Lower lobe of right lung (tissue), 2 donors: Measurements from ENCODE around the gene NAA30. TPM values are rescaled to one million over a fixed set of nuclear protein-coding genes. Genes with fewer than 3 reads are reported as not detected.
A peak's percentile ranks its signal among the peaks of the same experiment; 100 is the strongest.

ENCODE experiments used
- ATAC-seq, 2 donors: fragments of 200-7000 bp; cut with Tn5 transposase; one replicate each; pipeline ENCODE4 v1.9.1; 2020 to 2022; ENCODE audit warnings: mild to moderate bottlenecking in 2 of 2, moderate library complexity in 2 of 2
- DNase-seq: peaks from one replicate; pipeline ENCODE4 v3.0.0-alpha.2; 2020
- H3K27ac ChIP-seq: fragments of 200-600 bp; one replicate; pipeline ENCODE4 v1.8.0; 2022
- H3K27me3 ChIP-seq: fragments of 200-600 bp; one replicate; pipeline ENCODE4 v1.8.0; 2022; ENCODE audit warnings: low read depth
- H3K36me3 ChIP-seq: fragments of 200-600 bp; one replicate; pipeline ENCODE4 v1.8.0; 2022; ENCODE audit warnings: mild to moderate bottlenecking
- H3K4me1 ChIP-seq: fragments of 200-600 bp; one replicate; pipeline ENCODE4 v1.8.0; 2022
- H3K4me3 ChIP-seq: fragments of 200-600 bp; one replicate; pipeline ENCODE4 v1.8.0; 2022; ENCODE audit warnings: mild to moderate bottlenecking
- H3K9me3 ChIP-seq: fragments of 200-600 bp; one replicate; pipeline ENCODE4 v1.8.0; 2022
- intact Hi-C: fragments of 100-400 bp; cut with DNase I; formaldehyde crosslinking; loops from one replicate; pipeline ENCODE4 v1.11.0; 2022
- total RNA-seq: library from RNA; stranded (reverse); fragmentation: NEBNext Ultra II Directional; extraction: Animal tissue kit (Norgen Biotek cat#: 25700); gene quantifications from one replicate; pipeline ENCODE4 v1.2.1, GENCODE V29; 2021
- TF ChIP-seq, protein P1 (sequence below): fragments of 200-600 bp; IDR thresholded peaks from one replicate; pipeline ENCODE4 v1.8.0; 2022; ENCODE audit warnings: antibody characterized with exemption, mild to moderate bottlenecking
- donor health status: DM: no; HTN: yes; CAD: no; lungs with severe emphysema.

The NAA30 gene
- total RNA-seq, 1 donor from 2014 or later: 15.5 TPM

DNA sequence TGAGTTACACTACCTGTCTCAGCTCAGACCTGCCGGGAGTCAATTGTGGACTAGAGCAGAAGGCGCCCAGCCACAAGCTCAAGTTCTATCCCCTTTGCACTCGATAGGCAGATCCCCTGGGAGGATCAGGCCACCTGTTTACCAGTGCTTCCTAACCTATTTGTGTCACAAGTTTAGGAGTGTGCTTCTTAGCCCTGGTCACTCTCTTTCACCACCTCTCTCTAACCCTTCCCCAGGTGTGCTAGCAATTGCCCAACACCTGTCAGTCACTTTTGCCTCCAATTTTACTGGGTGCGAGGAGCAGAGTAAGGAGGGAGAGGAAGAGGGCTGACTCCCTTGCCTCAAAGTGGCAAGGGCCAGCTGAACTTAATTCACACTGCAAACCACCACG is 745 bp upstream of the NAA30 start:
- intact Hi-C loops: no loop called here
- DNase-seq (no peak), ATAC-seq (peak in 1 of 2 donors; percentile 6)
- no peaks in the 10 kb centered on the region for H3K27me3 ChIP-seq
- peak overlapping the region; percentile 90 for H3K4me3 ChIP-seq
- TF ChIP-seq, protein P1, sequence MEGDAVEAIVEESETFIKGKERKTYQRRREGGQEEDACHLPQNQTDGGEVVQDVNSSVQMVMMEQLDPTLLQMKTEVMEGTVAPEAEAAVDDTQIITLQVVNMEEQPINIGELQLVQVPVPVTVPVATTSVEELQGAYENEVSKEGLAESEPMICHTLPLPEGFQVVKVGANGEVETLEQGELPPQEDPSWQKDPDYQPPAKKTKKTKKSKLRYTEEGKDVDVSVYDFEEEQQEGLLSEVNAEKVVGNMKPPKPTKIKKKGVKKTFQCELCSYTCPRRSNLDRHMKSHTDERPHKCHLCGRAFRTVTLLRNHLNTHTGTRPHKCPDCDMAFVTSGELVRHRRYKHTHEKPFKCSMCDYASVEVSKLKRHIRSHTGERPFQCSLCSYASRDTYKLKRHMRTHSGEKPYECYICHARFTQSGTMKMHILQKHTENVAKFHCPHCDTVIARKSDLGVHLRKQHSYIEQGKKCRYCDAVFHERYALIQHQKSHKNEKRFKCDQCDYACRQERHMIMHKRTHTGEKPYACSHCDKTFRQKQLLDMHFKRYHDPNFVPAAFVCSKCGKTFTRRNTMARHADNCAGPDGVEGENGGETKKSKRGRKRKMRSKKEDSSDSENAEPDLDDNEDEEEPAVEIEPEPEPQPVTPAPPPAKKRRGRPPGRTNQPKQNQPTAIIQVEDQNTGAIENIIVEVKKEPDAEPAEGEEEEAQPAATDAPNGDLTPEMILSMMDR: no peak
- H3K9me3 ChIP-seq: no peaks in the 10 kb centered on the region
- no peaks in the 10 kb centered on the region for H3K36me3 ChIP-seq
- peaks cover 35% of the 10 kb centered on the region for H3K4me1 ChIP-seq
- H3K27ac ChIP-seq: peak overlapping the region; percentile 83

DNA sequence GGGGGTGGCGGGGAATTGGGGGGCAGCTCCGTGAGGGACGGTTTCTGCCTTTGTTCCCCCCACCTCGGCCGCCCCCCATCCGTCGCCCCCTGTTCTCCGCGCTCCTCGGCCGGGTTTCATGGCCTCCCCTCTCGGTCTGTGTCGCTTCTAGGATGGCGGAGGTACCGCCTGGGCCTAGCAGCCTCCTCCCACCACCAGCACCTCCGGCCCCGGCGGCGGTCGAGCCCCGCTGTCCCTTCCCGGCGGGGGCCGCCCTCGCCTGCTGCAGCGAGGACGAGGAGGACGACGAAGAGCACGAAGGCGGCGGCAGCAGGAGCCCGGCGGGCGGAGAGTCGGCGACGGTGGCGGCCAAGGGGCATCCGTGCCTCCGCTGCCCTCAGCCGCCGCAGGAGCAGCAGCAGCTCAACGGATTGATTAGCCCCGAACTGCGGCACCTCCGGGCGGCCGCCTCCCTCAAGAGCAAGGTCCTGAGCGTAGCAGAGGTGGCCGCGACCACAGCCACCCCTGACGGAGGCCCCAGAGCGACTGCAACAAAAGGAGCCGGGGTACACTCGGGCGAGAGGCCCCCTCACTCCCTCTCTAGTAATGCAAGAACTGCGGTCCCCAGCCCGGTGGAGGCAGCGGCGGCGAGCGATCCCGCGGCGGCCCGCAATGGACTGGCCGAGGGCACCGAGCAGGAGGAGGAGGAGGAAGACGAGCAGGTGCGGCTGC is 575 bp downstream of the NAA30 start:
- H3K9me3 ChIP-seq: no peaks in the 10 kb centered on the region
- TF ChIP-seq, protein P1: no peak
- H3K27ac ChIP-seq: peak overlapping the region; percentile 83
- intact Hi-C loops: no loop called here
- DNase-seq: peak; percentile 64
- peak; percentile 82 to 84 for ATAC-seq
- peak overlapping the region; percentile 90 for H3K4me3 ChIP-seq
- peaks cover 35% of the 10 kb centered on the region for H3K4me1 ChIP-seq
- no peaks in the 10 kb centered on the region for H3K27me3 ChIP-seq
- no peaks in the 10 kb centered on the region for H3K36me3 ChIP-seq

DNA sequence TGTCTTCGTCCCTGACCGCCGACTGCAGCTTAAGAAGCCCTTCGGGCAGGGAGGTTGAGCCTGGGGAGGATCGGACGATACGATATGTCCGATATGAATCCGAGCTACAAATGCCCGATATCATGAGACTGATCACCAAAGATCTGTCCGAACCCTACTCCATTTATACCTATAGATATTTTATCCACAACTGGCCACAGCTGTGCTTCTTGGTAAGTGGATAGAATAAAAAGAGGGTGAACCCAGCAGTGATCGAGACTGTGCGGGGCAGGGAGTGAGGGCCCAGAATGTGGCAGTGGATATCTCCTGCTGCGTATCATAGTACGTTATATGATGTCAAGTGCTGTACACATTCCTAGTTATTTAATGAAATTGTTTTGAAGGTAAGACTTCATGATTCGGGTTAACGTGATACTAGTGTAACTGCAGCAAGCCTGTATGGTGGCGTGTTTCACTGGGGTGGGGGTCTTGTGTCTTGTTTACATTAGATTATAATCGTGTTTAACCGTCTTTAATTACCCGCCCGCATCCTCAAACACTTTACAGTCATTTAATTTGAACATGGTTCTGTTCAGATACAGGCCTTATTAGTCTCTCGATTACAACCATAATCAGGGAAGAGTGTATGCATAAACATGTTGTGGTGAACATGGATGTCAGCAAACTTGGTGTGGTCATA is 1.3 kb downstream of the NAA30 start:
- no peak for ATAC-seq
- peaks cover under 1% of the 10 kb centered on the region for H3K36me3 ChIP-seq
- H3K9me3 ChIP-seq: no peaks in the 10 kb centered on the region
- peak overlapping the region; percentile 90 for H3K4me3 ChIP-seq
- DNase-seq: no peak
- intact Hi-C loops: no loop called here
- no peaks in the 10 kb centered on the region for H3K27me3 ChIP-seq
- H3K27ac ChIP-seq: peak overlapping the region; percentile 83
- TF ChIP-seq, protein P1: no peak
- peaks cover 35% of the 10 kb centered on the region for H3K4me1 ChIP-seq

DNA sequence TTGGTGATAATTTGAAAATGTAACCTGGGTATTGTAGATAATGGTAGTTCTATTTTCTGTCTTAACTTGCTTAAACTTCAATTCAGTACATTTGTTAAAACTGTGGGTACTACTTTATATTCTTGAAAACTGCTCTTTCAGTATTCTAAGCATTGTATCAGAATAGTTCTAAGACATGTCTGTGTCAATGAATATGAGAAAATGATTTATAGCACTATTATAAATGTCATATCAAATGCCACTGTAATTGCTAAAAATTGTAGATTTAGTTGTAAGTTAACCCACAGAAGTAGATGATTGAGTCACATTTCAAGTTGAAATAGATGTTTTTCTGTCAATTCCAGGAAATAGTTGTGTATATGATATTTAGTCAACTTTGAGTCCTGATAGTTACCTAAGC is 2.4 kb downstream of the NAA30 start:
- H3K36me3 ChIP-seq: peaks cover 12% of the 10 kb centered on the region
- DNase-seq (no peak), ATAC-seq (no peak)
- intact Hi-C loops: no loop called here
- H3K4me1 ChIP-seq: peaks cover 35% of the 10 kb centered on the region
- H3K9me3 ChIP-seq: no peaks in the 10 kb centered on the region
- TF ChIP-seq, protein P1: no peak
- H3K27ac ChIP-seq: no peak overlapping the region
- H3K27me3 ChIP-seq: no peaks in the 10 kb centered on the region
- H3K4me3 ChIP-seq: peak overlapping the region; percentile 90

DNA sequence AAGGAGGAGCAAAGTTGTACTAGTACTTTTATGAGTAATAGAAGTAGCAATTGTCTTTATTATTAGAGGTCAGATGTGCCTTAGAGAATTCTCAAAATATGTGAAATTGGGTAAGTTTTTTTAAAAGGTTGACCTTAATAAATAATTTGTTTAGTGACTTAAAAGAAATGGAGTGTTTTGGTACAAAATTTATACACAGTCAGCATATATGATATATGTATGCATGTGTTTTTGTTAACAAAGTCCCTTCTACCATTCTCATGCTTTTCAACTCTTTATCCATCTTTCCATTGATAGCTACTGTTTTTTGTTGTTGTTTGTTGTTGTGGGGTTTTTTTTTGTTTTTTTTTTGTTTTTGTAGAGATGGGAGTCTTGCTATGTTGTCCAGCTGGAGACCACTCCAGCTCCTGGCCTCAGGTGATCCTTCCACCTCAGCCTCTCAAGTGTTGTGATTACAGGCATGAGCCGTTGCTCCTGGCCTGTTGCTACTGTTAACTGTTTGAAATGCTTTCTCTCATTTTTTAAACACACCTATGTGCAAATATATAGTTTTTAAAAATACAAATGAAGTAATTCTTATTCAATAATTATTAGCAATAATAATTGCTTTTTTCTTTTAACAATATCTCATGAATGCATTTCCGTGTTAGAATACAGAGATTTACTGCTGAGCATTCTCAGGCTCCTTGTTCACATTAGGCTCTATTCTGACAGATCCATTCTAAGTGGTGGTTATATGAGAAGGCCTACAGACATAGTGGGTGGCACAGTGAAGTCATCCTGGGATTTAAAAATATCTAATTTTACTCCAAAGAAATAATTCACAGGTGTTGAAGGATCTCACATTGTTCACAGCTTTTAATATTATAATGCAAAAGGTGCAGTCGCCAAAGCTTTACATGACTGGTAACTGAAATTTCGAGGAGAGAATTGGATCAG is 10.4 kb downstream of the NAA30 start:
- intact Hi-C loops: no loop called here
- ATAC-seq (no peak), DNase-seq (no peak)
- H3K36me3 ChIP-seq: peaks cover 45% of the 10 kb centered on the region
- TF ChIP-seq, protein P1: no peak
- H3K4me1 ChIP-seq: peaks cover 14% of the 10 kb centered on the region
- H3K27me3 ChIP-seq: no peaks in the 10 kb centered on the region
- H3K4me3 ChIP-seq: no peak overlapping the region
- H3K9me3 ChIP-seq: no peaks in the 10 kb centered on the region
- H3K27ac ChIP-seq: no peak overlapping the region
